ENCODE measurements around the gene TMEM168. TPM values are rescaled to one million over a fixed set of nuclear protein-coding genes. Genes with fewer than 3 reads are reported as not detected.

TMEM168 gene
- total and polyA plus RNA-seq, 12 donors = 5.1 to 32.0 (median 20.7) TPM

GRCh38 chr7:112745635-112746034 lies 44.6 kb downstream of the TMEM168 start:
- Histone ChIP-seq H3K4me3 (no peak overlapping the region), H3K27ac (no peak overlapping the region), H3K9me3 (replicated peaks in 1 of 3) (no peaks in the 10 kb centered on the region), H3K36me3 (replicated peaks in 1 of 2) (no peaks in the 10 kb centered on the region), H3K27me3 (no peaks in the 10 kb centered on the region), H3K4me1 (replicated peaks in 1 of 2) (no peaks in the 10 kb centered on the region)
- intact Hi-C loops (cut with DNase I) = no loop called here
- TF ChIP-seq POLR2A (IDR thresholded peaks at IDR 0.05) = no peak
- TF ChIP-seq, protein P1, sequence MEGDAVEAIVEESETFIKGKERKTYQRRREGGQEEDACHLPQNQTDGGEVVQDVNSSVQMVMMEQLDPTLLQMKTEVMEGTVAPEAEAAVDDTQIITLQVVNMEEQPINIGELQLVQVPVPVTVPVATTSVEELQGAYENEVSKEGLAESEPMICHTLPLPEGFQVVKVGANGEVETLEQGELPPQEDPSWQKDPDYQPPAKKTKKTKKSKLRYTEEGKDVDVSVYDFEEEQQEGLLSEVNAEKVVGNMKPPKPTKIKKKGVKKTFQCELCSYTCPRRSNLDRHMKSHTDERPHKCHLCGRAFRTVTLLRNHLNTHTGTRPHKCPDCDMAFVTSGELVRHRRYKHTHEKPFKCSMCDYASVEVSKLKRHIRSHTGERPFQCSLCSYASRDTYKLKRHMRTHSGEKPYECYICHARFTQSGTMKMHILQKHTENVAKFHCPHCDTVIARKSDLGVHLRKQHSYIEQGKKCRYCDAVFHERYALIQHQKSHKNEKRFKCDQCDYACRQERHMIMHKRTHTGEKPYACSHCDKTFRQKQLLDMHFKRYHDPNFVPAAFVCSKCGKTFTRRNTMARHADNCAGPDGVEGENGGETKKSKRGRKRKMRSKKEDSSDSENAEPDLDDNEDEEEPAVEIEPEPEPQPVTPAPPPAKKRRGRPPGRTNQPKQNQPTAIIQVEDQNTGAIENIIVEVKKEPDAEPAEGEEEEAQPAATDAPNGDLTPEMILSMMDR (IDR thresholded peaks at IDR 0.05) = no peak
- no peak for DNase-seq
- WGBS, 4 donors = 50 to 71% (median 65%) methylated on average over 1 of the region's 1 CpG

DNA sequence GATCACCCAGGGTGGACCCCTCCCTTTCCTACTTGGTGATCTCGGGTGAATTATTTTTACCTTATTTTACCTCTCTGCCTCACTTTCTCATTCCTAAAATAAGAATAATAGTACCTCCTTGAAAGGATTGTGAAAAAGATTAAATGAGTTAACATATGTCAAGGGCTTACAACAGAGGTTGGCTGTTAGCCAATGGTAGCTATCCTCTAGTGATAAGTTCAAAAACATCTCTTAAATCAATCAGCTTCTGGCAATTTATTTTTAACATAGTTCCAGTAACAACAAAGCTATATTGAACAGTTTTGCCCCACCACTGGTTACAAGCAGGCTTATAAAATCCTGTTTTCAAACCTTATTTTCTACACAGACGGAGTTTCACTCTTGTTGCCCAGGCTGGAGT lies 45.4 kb downstream of the TMEM168 start:
- DNase-seq = no peak
- no peak for TF ChIP-seq POLR2A (IDR thresholded peaks at IDR 0.05)
- TF ChIP-seq, protein P1 (IDR thresholded peaks at IDR 0.05) = no peak

DNA sequence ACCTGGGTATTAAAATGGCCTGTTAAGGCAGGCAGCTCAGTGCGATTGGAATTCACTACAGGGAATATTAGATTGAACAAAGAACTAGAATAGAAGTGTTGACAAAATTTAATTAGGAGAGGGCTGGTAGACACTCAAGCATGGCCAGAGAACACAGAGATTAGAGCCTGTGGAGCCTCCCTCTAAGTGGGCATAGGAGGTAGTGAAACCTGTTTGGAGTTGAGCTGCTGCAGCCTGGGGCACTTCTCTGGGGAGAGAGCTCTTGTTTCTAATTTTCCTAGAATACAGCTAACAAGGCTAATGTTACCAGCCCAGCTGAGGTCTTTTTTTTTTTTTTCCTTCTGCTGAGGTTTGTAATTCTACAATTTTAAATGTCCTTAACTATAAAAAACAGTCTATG lies 46.4 kb downstream of the TMEM168 start:
- whole genome bisulfite sequencing, 4 donors = 79 to 92% (median 83%) methylated on average over 1 of the region's 1 CpG
- no peak for TF ChIP-seq POLR2A (IDR thresholded peaks at IDR 0.05)
- TF ChIP-seq, protein P1 (IDR thresholded peaks at IDR 0.05) = no peak
- H3K9me3 ChIP-seq (replicated peaks in 1 of 3) = no peaks in the 10 kb centered on the region
- no peaks in the 10 kb centered on the region for H3K27me3 ChIP-seq
- H3K4me1 ChIP-seq (replicated peaks in 1 of 2) = no peaks in the 10 kb centered on the region
- no peak overlapping the region for H3K4me3 ChIP-seq
- no peak for DNase-seq
- intact Hi-C loops (cut with DNase I) = no loop called here
- no peak overlapping the region for H3K27ac ChIP-seq
- H3K36me3 ChIP-seq (replicated peaks in 1 of 2) = no peaks in the 10 kb centered on the region

More for the DNA sequence above, 45.4 kb downstream of the TMEM168 start:
- no peaks in the 10 kb centered on the region for H3K27me3 ChIP-seq
- intact Hi-C loops (cut with DNase I) = no loop called here
- 50 to 73% (median 53%) methylated on average over 2 of the region's 2 CpGs for WGBS, 4 donors
- H3K27ac ChIP-seq = no peak overlapping the region
- no peaks in the 10 kb centered on the region for H3K4me1 ChIP-seq (replicated peaks in 1 of 2)
- H3K9me3 ChIP-seq (replicated peaks in 1 of 3) = no peaks in the 10 kb centered on the region
- no peak overlapping the region for H3K4me3 ChIP-seq
- H3K36me3 ChIP-seq (replicated peaks in 1 of 2) = no peaks in the 10 kb centered on the region

GRCh38 chr7:112740667-112741066 lies 49.5 kb downstream of the TMEM168 start:
- Histone ChIP-seq H3K27ac (no peak overlapping the region), H3K36me3 (replicated peaks in 1 of 2) (no peaks in the 10 kb centered on the region), H3K4me1 (replicated peaks in 1 of 2) (no peaks in the 10 kb centered on the region), H3K27me3 (no peaks in the 10 kb centered on the region), H3K9me3 (replicated peaks in 1 of 3) (no peaks in the 10 kb centered on the region), H3K4me3 (no peak overlapping the region)
- TF ChIP-seq, protein P1 (IDR thresholded peaks at IDR 0.05) = no peak
- TF ChIP-seq POLR2A (IDR thresholded peaks at IDR 0.05) = no peak
- 71 to 93% (median 92%) methylated on average over 2 of the region's 2 CpGs for WGBS, 4 donors
- DNase-seq = no peak
- intact Hi-C loops (cut with DNase I) = no loop called here
